Stomach (tissue), 4 donors: ENCODE measurements around the gene SLC5A2.

ENCODE experiments used
- CTCF ChIP-seq, 7 experiments: fragments of 450-650 bp in 4 of 7; fragments of 200-600 bp in 3 of 7; sonication (generic) in 3 of 7; IDR thresholded peaks; one replicate each; pipeline ENCODE4 v1.5.1; 2016 to 2019; ENCODE audit warnings: antibody characterized with exemption in 7 of 7, control low read depth in 2 of 7, mild to moderate bottlenecking in 1 of 7
- EP300 ChIP-seq: sonication (generic); formaldehyde crosslinking; IDR thresholded peaks from one replicate; pipeline ENCODE4 v1.6.1; 2017; ENCODE audit warnings: antibody characterized with exemption
- POLR2AphosphoS5 ChIP-seq, 3 donors: sonication (generic); formaldehyde crosslinking; IDR thresholded peaks; one replicate each; pipeline ENCODE4 v1.6.1; 2016; ENCODE audit warnings: antibody characterized with exemption in 3 of 3

GRCh38 chr16:31474173-31474714 is 8.7 kb upstream of the SLC5A2 start:
- TF ChIP-seq CTCF (IDR thresholded peaks at IDR 0.05): no peak
- no peak for TF ChIP-seq POLR2AphosphoS5 (IDR thresholded peaks at IDR 0.05)
- TF ChIP-seq EP300: no peak
